ENCODE data around the gene SORCS2.

The SORCS2 gene

GRCh38 chr4:7772711-7773385, 580.5 kb downstream of the SORCS2 start:
- TF ChIP-seq FOXP2 (optimal IDR thresholded peaks at IDR 0.05; ENCODE audit: borderline replicate concordance, extremely low read depth, extremely low read length, insufficient read depth) (no peak), POLR2AphosphoS5 (IDR thresholded peaks at IDR 0.05; ENCODE audit: low read depth, low read length) (no peak), SIN3A (IDR thresholded peaks at IDR 0.05; ENCODE audit: borderline replicate concordance, insufficient read depth, low read length) (no peak), TAF1 (IDR thresholded peaks at IDR 0.05; ENCODE audit: borderline replicate concordance, insufficient read depth, low read length) (no peak), REST (IDR thresholded peaks at IDR 0.05; ENCODE audit: insufficient read depth in 1 of 2, low read depth in 2 of 2, low read length in 2 of 2) (no peak)

DNA sequence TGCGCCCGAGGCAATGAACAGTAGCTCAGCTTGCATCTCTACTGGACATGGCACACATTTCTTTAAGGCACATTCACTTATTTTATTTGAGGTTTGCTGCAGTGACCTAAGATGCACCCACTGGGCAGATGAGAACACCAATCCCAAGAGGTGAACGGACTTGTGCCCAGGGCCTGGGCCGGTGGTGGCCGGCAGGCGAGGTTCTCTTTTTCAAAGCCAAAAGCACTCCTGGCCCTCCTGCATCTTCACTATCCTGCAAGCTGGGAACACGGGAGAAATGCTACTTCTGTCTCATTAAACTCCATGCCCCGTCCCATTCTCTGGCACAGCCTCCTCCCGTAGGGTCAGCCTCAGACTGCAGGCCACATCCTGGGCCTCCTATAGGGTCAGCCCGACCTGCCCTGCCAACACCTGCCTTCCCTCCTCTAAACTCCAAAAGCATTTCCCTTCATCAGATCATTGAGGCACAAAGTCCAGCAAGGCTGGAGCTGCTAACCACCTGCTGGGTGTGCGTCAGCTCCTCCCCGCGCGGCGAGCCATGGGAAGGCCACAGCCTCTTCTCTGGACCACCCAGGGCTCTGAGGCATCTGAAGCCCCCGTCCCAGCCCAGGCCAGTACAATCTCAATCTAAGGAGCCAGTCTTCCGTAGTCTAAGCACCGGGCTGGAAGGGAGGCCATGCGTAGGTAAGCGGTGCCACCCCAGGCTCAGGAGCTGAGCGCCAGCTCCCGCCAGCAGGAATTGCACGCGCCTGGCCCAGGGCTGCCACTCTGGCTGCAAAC, 581.3 kb downstream of the SORCS2 start:
- TF ChIP-seq POLR2AphosphoS5 (IDR thresholded peaks at IDR 0.05; ENCODE audit: low read depth, low read length) (no peak), FOXP2 (optimal IDR thresholded peaks at IDR 0.05; ENCODE audit: borderline replicate concordance, extremely low read depth, extremely low read length, insufficient read depth) (no peak)

GRCh38 chr4:7774301-7775294, 582.3 kb downstream of the SORCS2 start:
- TF ChIP-seq TAF1 (IDR thresholded peaks at IDR 0.05; ENCODE audit: borderline replicate concordance, insufficient read depth, low read length) (no peak), SIN3A (IDR thresholded peaks at IDR 0.05; ENCODE audit: borderline replicate concordance, insufficient read depth, low read length) (no peak), FOXP2 (optimal IDR thresholded peaks at IDR 0.05; ENCODE audit: borderline replicate concordance, extremely low read depth, extremely low read length, insufficient read depth) (no peak), REST (IDR thresholded peaks at IDR 0.05; ENCODE audit: insufficient read depth in 1 of 2, low read depth in 2 of 2, low read length in 2 of 2) (no peak), POLR2AphosphoS5 (IDR thresholded peaks at IDR 0.05; ENCODE audit: low read depth, low read length) (no peak)

DNA sequence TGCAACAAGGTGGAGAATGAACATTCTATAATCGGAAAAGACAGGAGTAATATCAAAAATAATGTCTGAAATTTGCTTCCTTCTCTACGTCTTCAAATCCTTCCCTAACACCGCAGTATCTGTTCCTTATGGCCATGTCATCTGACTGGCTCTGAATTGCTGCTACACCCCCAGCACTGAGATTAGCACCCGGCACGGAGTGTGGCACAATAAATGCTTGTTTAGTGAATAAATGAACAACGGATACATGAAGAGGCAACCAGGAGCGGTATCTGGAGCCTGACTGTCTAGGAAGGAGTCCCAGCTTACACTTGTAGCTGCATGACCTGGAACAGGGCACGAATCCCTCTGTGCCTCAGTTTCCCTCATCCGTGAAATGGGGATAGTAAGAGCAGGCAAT, 583.1 kb downstream of the SORCS2 start:
- TF ChIP-seq FOXP2 (optimal IDR thresholded peaks at IDR 0.05; ENCODE audit: borderline replicate concordance, extremely low read depth, extremely low read length, insufficient read depth) (no peak), SIN3A (IDR thresholded peaks at IDR 0.05; ENCODE audit: borderline replicate concordance, insufficient read depth, low read length) (no peak), TAF1 (IDR thresholded peaks at IDR 0.05; ENCODE audit: borderline replicate concordance, insufficient read depth, low read length) (no peak), REST (IDR thresholded peaks at IDR 0.05; ENCODE audit: insufficient read depth in 1 of 2, low read depth in 2 of 2, low read length in 2 of 2) (no peak), POLR2AphosphoS5 (IDR thresholded peaks at IDR 0.05; ENCODE audit: low read depth, low read length) (no peak)

Measured in PFSK-1 (cell line).